ENCODE measurements around the gene ADAMTS2. TPM values are rescaled to one million over a fixed set of nuclear protein-coding genes. Genes with fewer than 3 reads are reported as not detected.

The ADAMTS2 gene
- total RNA-seq, 2 experiments from 2014 or later: not detected

GRCh38 chr5:179114756-179115155, 230.5 kb downstream of the ADAMTS2 start:
- CTCF ChIA-PET: no interaction called here
- ATAC-seq (ENCODE audit: poor library complexity) (no peak), DNase-seq (no peak)
- Histone ChIP-seq H3K36me3 (ENCODE audit: insufficient read depth, low read length) (no peaks in the 10 kb centered on the region), H3K27ac (ENCODE audit: low read depth in 1 of 2, low read length in 2 of 2) (no peak overlapping the region), H3K27me3 (ENCODE audit: control insufficient read depth in 1 of 2, insufficient read depth in 2 of 2, low read length in 2 of 2) (peaks cover 0 to 3% of the 10 kb centered on the region in 2 experiments), H3K4me1 (ENCODE audit: insufficient read depth, low read length) (no peaks in the 10 kb centered on the region), H3K4me3 (ENCODE audit: low read length) (no peak overlapping the region), H3K9me3 (ENCODE audit: control insufficient read depth in 1 of 2, insufficient read depth in 1 of 2, low read length in 2 of 2) (peaks cover 25 to 73% of the 10 kb centered on the region in 2 experiments)
- Mint-ChIP-seq H3K4me3 (no peak overlapping the region), H3K9me3 (peaks cover 18% of the 10 kb centered on the region), H3K4me1 (ENCODE audit: low read depth) (no peaks in the 10 kb centered on the region), H3K27ac (no peak overlapping the region), H3K36me3 (ENCODE audit: low read depth) (peaks cover 11% of the 10 kb centered on the region), H3K27me3 (no peaks in the 10 kb centered on the region)
- TF ChIP-seq, protein P1, sequence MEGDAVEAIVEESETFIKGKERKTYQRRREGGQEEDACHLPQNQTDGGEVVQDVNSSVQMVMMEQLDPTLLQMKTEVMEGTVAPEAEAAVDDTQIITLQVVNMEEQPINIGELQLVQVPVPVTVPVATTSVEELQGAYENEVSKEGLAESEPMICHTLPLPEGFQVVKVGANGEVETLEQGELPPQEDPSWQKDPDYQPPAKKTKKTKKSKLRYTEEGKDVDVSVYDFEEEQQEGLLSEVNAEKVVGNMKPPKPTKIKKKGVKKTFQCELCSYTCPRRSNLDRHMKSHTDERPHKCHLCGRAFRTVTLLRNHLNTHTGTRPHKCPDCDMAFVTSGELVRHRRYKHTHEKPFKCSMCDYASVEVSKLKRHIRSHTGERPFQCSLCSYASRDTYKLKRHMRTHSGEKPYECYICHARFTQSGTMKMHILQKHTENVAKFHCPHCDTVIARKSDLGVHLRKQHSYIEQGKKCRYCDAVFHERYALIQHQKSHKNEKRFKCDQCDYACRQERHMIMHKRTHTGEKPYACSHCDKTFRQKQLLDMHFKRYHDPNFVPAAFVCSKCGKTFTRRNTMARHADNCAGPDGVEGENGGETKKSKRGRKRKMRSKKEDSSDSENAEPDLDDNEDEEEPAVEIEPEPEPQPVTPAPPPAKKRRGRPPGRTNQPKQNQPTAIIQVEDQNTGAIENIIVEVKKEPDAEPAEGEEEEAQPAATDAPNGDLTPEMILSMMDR (IDR thresholded peaks at IDR 0.05): no peak
- POLR2A ChIA-PET: no interaction called here
- intact Hi-C loops (cut with DNase I, micrococcal nuclease): no loop called here

DNA sequence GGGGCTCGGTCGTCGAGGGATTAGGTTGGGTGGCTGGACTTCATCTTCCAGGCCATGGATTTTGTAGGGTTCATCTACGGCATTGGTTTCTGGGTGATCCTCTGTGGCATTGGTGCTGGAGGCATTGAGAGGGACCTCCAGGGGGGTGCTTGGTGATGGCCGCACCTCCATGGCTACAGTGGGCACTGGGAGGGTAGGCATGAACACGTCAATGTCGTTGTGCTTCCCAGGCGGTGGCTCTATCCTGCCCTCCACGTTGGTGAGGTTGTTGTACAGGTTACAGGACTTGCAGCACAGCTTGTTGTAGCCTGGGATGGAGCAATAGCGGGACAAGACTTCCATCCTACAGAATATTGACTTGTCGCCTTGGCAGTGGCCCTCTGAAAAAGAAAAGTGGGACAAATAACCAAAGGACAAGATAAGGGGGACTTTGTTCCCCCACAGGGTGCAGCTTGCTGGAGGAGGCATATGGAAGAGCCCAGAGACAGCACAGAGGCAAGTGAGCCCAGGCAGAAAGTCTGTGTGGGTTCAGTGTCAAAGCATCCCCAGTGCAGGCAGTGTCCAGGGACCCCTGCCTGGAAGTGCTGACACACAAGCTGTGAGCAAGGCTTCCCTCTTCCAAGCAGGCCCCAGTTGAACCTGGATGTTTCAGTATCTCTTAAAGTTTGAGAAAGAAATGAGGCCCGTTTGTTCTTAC, 231.2 kb downstream of the ADAMTS2 start:
- Histone ChIP-seq H3K4me1 (ENCODE audit: insufficient read depth, low read length) (no peaks in the 10 kb centered on the region), H3K9me3 (ENCODE audit: control insufficient read depth in 1 of 2, insufficient read depth in 1 of 2, low read length in 2 of 2) (peaks cover 25 to 74% of the 10 kb centered on the region in 2 experiments)

GRCh38 chr5:179113143-179113530, 232.1 kb downstream of the ADAMTS2 start:
- no peak overlapping the region for H3K27ac Mint-ChIP-seq
- intact Hi-C loops (cut with DNase I, micrococcal nuclease): no loop called here
- peaks cover 0 to 3% of the 10 kb centered on the region in 2 experiments for H3K27me3 ChIP-seq (ENCODE audit: control insufficient read depth in 1 of 2, insufficient read depth in 2 of 2, low read length in 2 of 2)
- DNase-seq (no peak), ATAC-seq (ENCODE audit: poor library complexity) (no peak)
- peaks cover 11% of the 10 kb centered on the region for H3K36me3 Mint-ChIP-seq (ENCODE audit: low read depth)
- POLR2A ChIA-PET: no interaction called here
- no peak overlapping the region for H3K4me3 ChIP-seq (ENCODE audit: low read length)
- TF ChIP-seq, protein P1 (IDR thresholded peaks at IDR 0.05): no peak
- no peaks in the 10 kb centered on the region for H3K4me1 ChIP-seq (ENCODE audit: insufficient read depth, low read length)
- H3K4me1 Mint-ChIP-seq (ENCODE audit: low read depth): no peaks in the 10 kb centered on the region
- peaks cover 18% of the 10 kb centered on the region for H3K9me3 Mint-ChIP-seq
- H3K27me3 Mint-ChIP-seq: no peaks in the 10 kb centered on the region
- CTCF ChIA-PET: no interaction called here
- H3K9me3 ChIP-seq (ENCODE audit: control insufficient read depth in 1 of 2, insufficient read depth in 1 of 2, low read length in 2 of 2): peaks cover 30 to 79% of the 10 kb centered on the region in 2 experiments
- H3K36me3 ChIP-seq (ENCODE audit: insufficient read depth, low read length): no peaks in the 10 kb centered on the region
- H3K4me3 Mint-ChIP-seq: no peak overlapping the region
- no peak overlapping the region for H3K27ac ChIP-seq (ENCODE audit: low read depth in 1 of 2, low read length in 2 of 2)

More for the DNA sequence above, 231.2 kb downstream of the ADAMTS2 start:
- peaks cover 18% of the 10 kb centered on the region for H3K9me3 Mint-ChIP-seq
- no peak overlapping the region for H3K4me3 Mint-ChIP-seq
- H3K36me3 ChIP-seq (ENCODE audit: insufficient read depth, low read length): no peaks in the 10 kb centered on the region
- no peak overlapping the region for H3K27ac Mint-ChIP-seq
- H3K4me3 ChIP-seq (ENCODE audit: low read length): no peak overlapping the region
- TF ChIP-seq, protein P1 (IDR thresholded peaks at IDR 0.05): no peak
- H3K36me3 Mint-ChIP-seq (ENCODE audit: low read depth): peaks cover 11% of the 10 kb centered on the region
- DNase-seq: no peak
- intact Hi-C loops (cut with DNase I, micrococcal nuclease): no loop called here
- no peaks in the 10 kb centered on the region for H3K27me3 Mint-ChIP-seq
- no peak for ATAC-seq (ENCODE audit: poor library complexity)
- no peaks in the 10 kb centered on the region for H3K4me1 Mint-ChIP-seq (ENCODE audit: low read depth)
- peaks cover 0 to 3% of the 10 kb centered on the region in 2 experiments for H3K27me3 ChIP-seq (ENCODE audit: control insufficient read depth in 1 of 2, insufficient read depth in 2 of 2, low read length in 2 of 2)
- POLR2A ChIA-PET: no interaction called here
- CTCF ChIA-PET: no interaction called here
- no peak overlapping the region for H3K27ac ChIP-seq (ENCODE audit: low read depth in 1 of 2, low read length in 2 of 2)
